Activated CD8-positive, alpha-beta T cell treated with anti-CD3 and anti-CD28 coated beads, Interleukin-2, amount 10 ng/mL, durations not matched to agents 7 days and 5 days (primary cell): ENCODE measurements around the gene WWOX. TPM values are rescaled to one million over a fixed set of nuclear protein-coding genes. Genes with fewer than 3 reads are reported as not detected.

ENCODE experiments used
- ATAC-seq: fragments of 150-1000 bp; cut with Tn5 transposase; one replicate; pipeline ENCODE4 v1.10.0; 2021; ENCODE audit warnings: moderate library complexity
- CTCF ChIA-PET: fragments of 350-600 bp; sonication (Branson Sonifier 250); formaldehyde crosslinking; loops from one replicate; lab custom pipeline; 2021; ENCODE audit warnings: antibody characterized with exemption; lab: Charles Lee
- POLR2A ChIA-PET: fragments of 350-600 bp; sonication (Branson Sonifier 250); formaldehyde crosslinking; loops from one replicate; lab custom pipeline; 2021; ENCODE audit warnings: antibody characterized with exemption; lab: Charles Lee
- DNase-seq: peaks from one replicate; pipeline ENCODE4 v3.0.0-alpha.2; 2020
- H3K27ac Mint-ChIP-seq: one replicate; pipeline ENCODE4 v1.8.0; 2021; ENCODE audit warnings: mild to moderate bottlenecking, mixed read lengths
- H3K27me3 Mint-ChIP-seq: one replicate; pipeline ENCODE4 v1.8.0; 2021; ENCODE audit warnings: low read depth, mixed read lengths
- H3K36me3 Mint-ChIP-seq: one replicate; pipeline ENCODE4 v1.8.0; 2021; ENCODE audit warnings: low read depth, mixed read lengths
- H3K4me1 Mint-ChIP-seq: one replicate; pipeline ENCODE4 v1.8.0; 2021; ENCODE audit warnings: low read depth, mixed read lengths
- H3K4me3 Mint-ChIP-seq: one replicate; pipeline ENCODE4 v1.8.0; 2021; ENCODE audit warnings: mild to moderate bottlenecking, mixed read lengths
- H3K9me3 Mint-ChIP-seq: one replicate; pipeline ENCODE4 v1.8.0; 2022; ENCODE audit warnings: mixed read lengths; ENCODE audit not compliant: insufficient read depth
- total RNA-seq, 2 experiments: library from RNA; stranded (reverse); gene quantifications; one replicate each; pipeline ENCODE4 v1.2.3, GENCODE V29; 2021

The WWOX gene
- total RNA-seq, 2 experiments from 2014 or later: 34.4 to 34.9 TPM

- DNase-seq (no peak), ATAC-seq (no peak)
- H3K27ac Mint-ChIP-seq: no peak overlapping the region
- ChIA-PET CTCF (no interaction called here), POLR2A (no interaction called here)
- no peak overlapping the region for H3K4me3 Mint-ChIP-seq
- H3K36me3 Mint-ChIP-seq: no peaks in the 10 kb centered on the region
- H3K4me1 Mint-ChIP-seq: no peaks in the 10 kb centered on the region
- no peaks in the 10 kb centered on the region for H3K9me3 Mint-ChIP-seq
- H3K27me3 Mint-ChIP-seq: no peaks in the 10 kb centered on the region
Observed at GRCh38 chr16:78528265-78528664, 428.8 kb downstream of the WWOX start.

- ChIA-PET CTCF (no interaction called here), POLR2A (interaction anchor here (0.6 kb wide), 1 partner anchor 410 kb away, joined by 5 read pairs; no protein-coding TSS in a partner anchor)
- no peak overlapping the region for H3K4me3 Mint-ChIP-seq
- no peak for ATAC-seq
- H3K27me3 Mint-ChIP-seq: no peaks in the 10 kb centered on the region
- no peaks in the 10 kb centered on the region for H3K4me1 Mint-ChIP-seq
- DNase-seq: no peak
- H3K36me3 Mint-ChIP-seq: no peaks in the 10 kb centered on the region
- no peaks in the 10 kb centered on the region for H3K9me3 Mint-ChIP-seq
- no peak overlapping the region for H3K27ac Mint-ChIP-seq
Observed at GRCh38 chr16:78529881-78530280, 430.4 kb downstream of the WWOX start.

- no peak overlapping the region for H3K4me3 Mint-ChIP-seq
- H3K36me3 Mint-ChIP-seq: no peaks in the 10 kb centered on the region
- no peak for DNase-seq
- ChIA-PET POLR2A (interaction anchor here (0.6 kb wide), 1 partner anchor 410 kb away, joined by 5 read pairs; no protein-coding TSS in a partner anchor), CTCF (no interaction called here)
- H3K4me1 Mint-ChIP-seq: no peaks in the 10 kb centered on the region
- peaks cover 3% of the 10 kb centered on the region for H3K9me3 Mint-ChIP-seq
- no peaks in the 10 kb centered on the region for H3K27me3 Mint-ChIP-seq
- ATAC-seq: no peak
- H3K27ac Mint-ChIP-seq: no peak overlapping the region
Observed at GRCh38 chr16:78530283-78530682, 430.8 kb downstream of the WWOX start.

- Mint-ChIP-seq H3K9me3 (peaks cover 3% of the 10 kb centered on the region), H3K27me3 (no peaks in the 10 kb centered on the region), H3K27ac (no peak overlapping the region), H3K4me3 (no peak overlapping the region), H3K36me3 (no peaks in the 10 kb centered on the region), H3K4me1 (no peaks in the 10 kb centered on the region)
- ChIA-PET CTCF (no interaction called here), POLR2A (no interaction called here)
- ATAC-seq (no peak), DNase-seq (no peak)
Observed at GRCh38 chr16:78535098-78535497, 435.6 kb downstream of the WWOX start.

- no peak overlapping the region for H3K4me3 Mint-ChIP-seq
- no peaks in the 10 kb centered on the region for H3K36me3 Mint-ChIP-seq
- ATAC-seq (no peak), DNase-seq (no peak)
- CTCF ChIA-PET: no interaction called here
- H3K9me3 Mint-ChIP-seq: peaks cover 3% of the 10 kb centered on the region
- no peaks in the 10 kb centered on the region for H3K4me1 Mint-ChIP-seq
- POLR2A ChIA-PET: no interaction called here
- H3K27ac Mint-ChIP-seq: no peak overlapping the region
- no peaks in the 10 kb centered on the region for H3K27me3 Mint-ChIP-seq
Observed at GRCh38 chr16:78537511-78537910, 438.1 kb downstream of the WWOX start.

GRCh38 chr16:78538292-78538691, 438.8 kb downstream of the WWOX start:
- ATAC-seq (no peak), DNase-seq (no peak)
- no peaks in the 10 kb centered on the region for H3K27me3 Mint-ChIP-seq
- no peak overlapping the region for H3K4me3 Mint-ChIP-seq
- no peaks in the 10 kb centered on the region for H3K4me1 Mint-ChIP-seq
- H3K9me3 Mint-ChIP-seq: peaks cover 3% of the 10 kb centered on the region
- no peaks in the 10 kb centered on the region for H3K36me3 Mint-ChIP-seq
- no peak overlapping the region for H3K27ac Mint-ChIP-seq
- ChIA-PET POLR2A (no interaction called here), CTCF (no interaction called here)

GRCh38 chr16:78538919-78539318, 439.5 kb downstream of the WWOX start:
- Mint-ChIP-seq H3K9me3 (peaks cover 3% of the 10 kb centered on the region), H3K4me1 (no peaks in the 10 kb centered on the region), H3K27ac (no peak overlapping the region), H3K27me3 (no peaks in the 10 kb centered on the region), H3K4me3 (no peak overlapping the region), H3K36me3 (no peaks in the 10 kb centered on the region)
- no peak for ATAC-seq
- ChIA-PET CTCF (no interaction called here), POLR2A (no interaction called here)
- no peak for DNase-seq

GRCh38 chr16:78542419-78542818, 443.0 kb downstream of the WWOX start:
- no peak overlapping the region for H3K4me3 Mint-ChIP-seq
- no peak for DNase-seq
- H3K9me3 Mint-ChIP-seq: no peaks in the 10 kb centered on the region
- H3K4me1 Mint-ChIP-seq: no peaks in the 10 kb centered on the region
- no peak for ATAC-seq
- no peaks in the 10 kb centered on the region for H3K27me3 Mint-ChIP-seq
- POLR2A ChIA-PET: no interaction called here
- H3K36me3 Mint-ChIP-seq: no peaks in the 10 kb centered on the region
- H3K27ac Mint-ChIP-seq: no peak overlapping the region
- CTCF ChIA-PET: no interaction called here

GRCh38 chr16:78543023-78543422, 443.6 kb downstream of the WWOX start:
- H3K4me1 Mint-ChIP-seq: no peaks in the 10 kb centered on the region
- CTCF ChIA-PET: no interaction called here
- no peak overlapping the region for H3K27ac Mint-ChIP-seq

GRCh38 chr16:78549366-78549765, 449.9 kb downstream of the WWOX start:
- Mint-ChIP-seq H3K4me1 (peaks cover 5% of the 10 kb centered on the region), H3K36me3 (no peaks in the 10 kb centered on the region), H3K27ac (no peak overlapping the region), H3K27me3 (no peaks in the 10 kb centered on the region), H3K4me3 (no peak overlapping the region), H3K9me3 (no peaks in the 10 kb centered on the region)
- CTCF ChIA-PET: no interaction called here
- ATAC-seq (no peak), DNase-seq (no peak)
- POLR2A ChIA-PET: no interaction called here

More at GRCh38 chr16:78543023-78543422, 443.6 kb downstream of the WWOX start:
- no peaks in the 10 kb centered on the region for H3K36me3 Mint-ChIP-seq
- DNase-seq (no peak), ATAC-seq (no peak)
- POLR2A ChIA-PET: no interaction called here
- no peaks in the 10 kb centered on the region for H3K9me3 Mint-ChIP-seq
- H3K27me3 Mint-ChIP-seq: no peaks in the 10 kb centered on the region
- no peak overlapping the region for H3K4me3 Mint-ChIP-seq

- POLR2A ChIA-PET: no interaction called here
- no peak overlapping the region for H3K27ac Mint-ChIP-seq
- CTCF ChIA-PET: no interaction called here
- H3K36me3 Mint-ChIP-seq: no peaks in the 10 kb centered on the region
- ATAC-seq (no peak), DNase-seq (no peak)
- H3K4me3 Mint-ChIP-seq: no peak overlapping the region
- H3K27me3 Mint-ChIP-seq: no peaks in the 10 kb centered on the region
- H3K4me1 Mint-ChIP-seq: peaks cover 5% of the 10 kb centered on the region
- no peaks in the 10 kb centered on the region for H3K9me3 Mint-ChIP-seq
Observed at GRCh38 chr16:78551487-78552085, 452.1 kb downstream of the WWOX start.

- CTCF ChIA-PET: no interaction called here
Observed at GRCh38 chr16:78552106-78552675, 452.7 kb downstream of the WWOX start.

More at GRCh38 chr16:78552106-78552675, 452.7 kb downstream of the WWOX start:
- no peaks in the 10 kb centered on the region for H3K9me3 Mint-ChIP-seq
- peaks cover 5% of the 10 kb centered on the region for H3K4me1 Mint-ChIP-seq
- POLR2A ChIA-PET: no interaction called here
- no peaks in the 10 kb centered on the region for H3K27me3 Mint-ChIP-seq
- H3K4me3 Mint-ChIP-seq: no peak overlapping the region
- DNase-seq (no peak), ATAC-seq (no peak)
- H3K27ac Mint-ChIP-seq: no peak overlapping the region
- no peaks in the 10 kb centered on the region for H3K36me3 Mint-ChIP-seq
